ENCODE data around the gene PAAF1.

The PAAF1 gene

DNA sequence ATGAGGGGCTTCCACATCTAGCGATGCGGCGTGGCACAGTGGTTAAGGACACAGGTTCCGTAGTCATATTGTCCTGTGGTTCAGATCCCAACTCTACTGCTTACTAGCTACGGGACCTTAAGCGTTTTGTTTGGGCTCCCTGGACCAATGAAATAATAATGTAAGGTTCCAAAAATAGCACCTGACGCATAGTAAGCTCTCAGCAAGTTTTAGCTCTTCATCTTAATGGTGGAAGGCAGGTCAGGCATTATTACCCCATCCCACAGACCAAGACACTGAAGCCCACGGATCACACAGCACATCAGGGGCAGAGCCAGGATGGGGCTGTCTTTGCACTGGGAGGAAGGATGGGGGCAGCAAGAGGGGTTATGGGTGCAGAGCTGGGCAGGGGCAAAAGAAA, 87.1 kb downstream of the PAAF1 start:
- in situ Hi-C loops (cut with HindIII; ENCODE audit: low sequenced_read_pairs), result no loop called here
- H3K4me3 ChIP-seq (ENCODE audit: low read depth, low read length), result no peak overlapping the region
- no peak for DNase-seq (ENCODE audit: low read depth)
- TF ChIP-seq, protein P1, sequence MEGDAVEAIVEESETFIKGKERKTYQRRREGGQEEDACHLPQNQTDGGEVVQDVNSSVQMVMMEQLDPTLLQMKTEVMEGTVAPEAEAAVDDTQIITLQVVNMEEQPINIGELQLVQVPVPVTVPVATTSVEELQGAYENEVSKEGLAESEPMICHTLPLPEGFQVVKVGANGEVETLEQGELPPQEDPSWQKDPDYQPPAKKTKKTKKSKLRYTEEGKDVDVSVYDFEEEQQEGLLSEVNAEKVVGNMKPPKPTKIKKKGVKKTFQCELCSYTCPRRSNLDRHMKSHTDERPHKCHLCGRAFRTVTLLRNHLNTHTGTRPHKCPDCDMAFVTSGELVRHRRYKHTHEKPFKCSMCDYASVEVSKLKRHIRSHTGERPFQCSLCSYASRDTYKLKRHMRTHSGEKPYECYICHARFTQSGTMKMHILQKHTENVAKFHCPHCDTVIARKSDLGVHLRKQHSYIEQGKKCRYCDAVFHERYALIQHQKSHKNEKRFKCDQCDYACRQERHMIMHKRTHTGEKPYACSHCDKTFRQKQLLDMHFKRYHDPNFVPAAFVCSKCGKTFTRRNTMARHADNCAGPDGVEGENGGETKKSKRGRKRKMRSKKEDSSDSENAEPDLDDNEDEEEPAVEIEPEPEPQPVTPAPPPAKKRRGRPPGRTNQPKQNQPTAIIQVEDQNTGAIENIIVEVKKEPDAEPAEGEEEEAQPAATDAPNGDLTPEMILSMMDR (IDR thresholded peaks at IDR 0.05; ENCODE audit: low read depth, low read length, missing control alignments), result no peak

DNA sequence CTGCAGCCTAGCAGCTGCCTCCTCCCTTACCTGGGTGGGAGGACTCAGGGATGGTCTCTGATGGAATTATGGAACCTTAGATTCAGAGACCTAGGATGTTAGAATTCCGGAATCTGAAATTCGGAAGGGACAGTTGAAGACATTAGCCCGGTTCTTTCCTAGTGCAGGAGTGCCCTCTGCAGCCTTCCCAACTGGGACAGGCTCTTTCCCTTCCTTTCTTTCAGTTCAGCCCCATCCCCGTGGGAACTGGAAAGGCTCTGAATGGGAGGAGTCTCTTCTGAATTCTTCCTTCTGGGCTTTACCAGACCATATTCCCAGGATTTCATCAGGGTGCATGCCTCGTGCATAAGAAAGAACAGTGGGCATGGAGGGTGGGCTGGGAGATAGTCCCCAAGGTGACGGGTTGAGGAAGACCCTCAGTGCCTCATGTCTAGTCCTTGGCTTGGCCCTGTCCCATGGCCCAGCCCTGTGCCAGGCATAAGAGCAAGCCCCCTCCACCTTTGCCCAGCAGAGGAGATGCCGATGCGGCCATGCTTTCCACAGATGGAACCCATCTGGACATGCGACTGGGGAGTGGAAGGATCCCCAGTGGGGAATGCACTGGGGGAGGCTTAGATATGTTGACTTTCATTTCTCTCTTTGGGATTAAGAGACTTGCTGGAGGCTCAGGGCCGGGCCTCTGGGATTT, 88.4 kb downstream of the PAAF1 start:
- TF ChIP-seq, protein P1 (IDR thresholded peaks at IDR 0.05; ENCODE audit: low read depth, low read length, missing control alignments), result no peak
- no peak overlapping the region for H3K4me3 ChIP-seq (ENCODE audit: low read depth, low read length)
- in situ Hi-C loops (cut with HindIII; ENCODE audit: low sequenced_read_pairs), result no loop called here
- DNase-seq (ENCODE audit: low read depth), result no peak

DNA sequence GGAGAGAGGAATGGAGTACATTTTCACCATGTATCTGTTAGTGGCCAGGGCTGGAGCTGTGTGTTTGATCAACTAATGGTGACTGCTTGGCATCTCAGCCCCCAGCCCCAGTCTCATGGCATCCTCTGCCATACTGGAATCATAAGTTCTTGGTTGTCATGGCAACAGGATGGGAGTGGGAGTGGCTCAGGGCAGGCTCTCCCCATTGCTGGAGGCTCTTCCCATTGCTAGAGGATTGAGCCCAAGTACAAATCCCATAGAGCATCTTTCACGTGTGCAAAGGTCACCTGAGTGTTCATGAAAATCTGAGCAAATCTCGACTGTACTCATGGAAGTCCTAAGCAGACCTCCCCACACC, 88.9 kb downstream of the PAAF1 start:
- TF ChIP-seq, protein P1 (IDR thresholded peaks at IDR 0.05; ENCODE audit: low read depth, low read length, missing control alignments), result no peak
- no peak for DNase-seq (ENCODE audit: low read depth)
- in situ Hi-C loops (cut with HindIII; ENCODE audit: low sequenced_read_pairs), result no loop called here
- no peak overlapping the region for H3K4me3 ChIP-seq (ENCODE audit: low read depth, low read length)

DNA sequence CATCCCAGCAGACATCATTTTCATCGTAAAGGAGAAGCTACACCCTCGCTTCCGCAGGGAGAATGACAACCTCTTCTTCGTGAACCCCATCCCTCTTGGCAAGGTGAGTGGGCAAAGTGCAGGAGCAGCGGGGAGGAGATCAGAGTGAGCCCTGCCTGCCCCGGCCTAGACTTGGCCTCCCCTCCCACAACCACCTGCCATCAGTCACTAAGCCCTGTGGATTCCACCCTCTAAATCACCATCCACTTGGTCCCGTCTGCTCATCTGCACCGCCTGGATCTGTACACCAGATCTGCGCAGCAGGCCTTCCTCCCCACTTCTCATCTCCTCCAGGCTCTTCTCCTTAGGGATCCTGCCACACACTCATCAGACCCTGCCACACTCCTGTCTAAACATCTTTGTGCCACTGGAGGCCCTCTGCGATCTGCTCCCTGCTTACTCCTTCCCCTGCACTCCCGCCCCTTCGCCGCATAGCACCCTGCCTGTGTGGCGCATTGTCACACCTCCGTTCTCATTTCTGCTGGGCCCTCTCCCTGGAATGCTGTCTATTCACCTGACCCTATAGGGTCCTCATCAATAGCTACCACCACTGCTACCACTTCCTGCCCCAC, 91.7 kb downstream of the PAAF1 start:
- in situ Hi-C loops (cut with HindIII; ENCODE audit: low sequenced_read_pairs), result no loop called here
- TF ChIP-seq, protein P1 (IDR thresholded peaks at IDR 0.05; ENCODE audit: low read depth, low read length, missing control alignments), result no peak
- H3K4me3 ChIP-seq (ENCODE audit: low read depth, low read length), result no peak overlapping the region
- no peak for DNase-seq (ENCODE audit: low read depth)

DNA sequence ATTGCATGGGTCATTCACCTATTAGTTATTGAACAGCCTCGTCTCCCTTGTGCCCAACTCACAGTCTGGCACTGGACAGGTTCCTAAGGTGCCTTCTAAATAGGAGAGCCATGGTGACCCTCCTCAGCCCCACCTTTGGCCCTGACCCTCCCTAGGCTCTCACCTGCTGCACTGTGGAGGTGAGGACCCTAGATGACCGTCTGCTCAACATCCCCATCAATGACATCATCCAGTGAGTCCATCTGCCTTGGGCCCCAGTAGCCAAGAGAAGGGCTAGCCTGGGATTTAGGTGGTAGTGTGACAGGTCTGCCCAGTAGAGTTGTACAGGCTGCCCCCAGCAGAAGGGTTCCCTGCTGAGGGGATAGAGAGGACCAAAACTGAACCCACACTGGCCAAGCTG, 92.3 kb downstream of the PAAF1 start:
- DNase-seq (ENCODE audit: low read depth), result no peak
- TF ChIP-seq, protein P1 (IDR thresholded peaks at IDR 0.05; ENCODE audit: low read depth, low read length, missing control alignments), result no peak
- in situ Hi-C loops (cut with HindIII; ENCODE audit: low sequenced_read_pairs), result no loop called here
- H3K4me3 ChIP-seq (ENCODE audit: low read depth, low read length), result no peak overlapping the region

DNA sequence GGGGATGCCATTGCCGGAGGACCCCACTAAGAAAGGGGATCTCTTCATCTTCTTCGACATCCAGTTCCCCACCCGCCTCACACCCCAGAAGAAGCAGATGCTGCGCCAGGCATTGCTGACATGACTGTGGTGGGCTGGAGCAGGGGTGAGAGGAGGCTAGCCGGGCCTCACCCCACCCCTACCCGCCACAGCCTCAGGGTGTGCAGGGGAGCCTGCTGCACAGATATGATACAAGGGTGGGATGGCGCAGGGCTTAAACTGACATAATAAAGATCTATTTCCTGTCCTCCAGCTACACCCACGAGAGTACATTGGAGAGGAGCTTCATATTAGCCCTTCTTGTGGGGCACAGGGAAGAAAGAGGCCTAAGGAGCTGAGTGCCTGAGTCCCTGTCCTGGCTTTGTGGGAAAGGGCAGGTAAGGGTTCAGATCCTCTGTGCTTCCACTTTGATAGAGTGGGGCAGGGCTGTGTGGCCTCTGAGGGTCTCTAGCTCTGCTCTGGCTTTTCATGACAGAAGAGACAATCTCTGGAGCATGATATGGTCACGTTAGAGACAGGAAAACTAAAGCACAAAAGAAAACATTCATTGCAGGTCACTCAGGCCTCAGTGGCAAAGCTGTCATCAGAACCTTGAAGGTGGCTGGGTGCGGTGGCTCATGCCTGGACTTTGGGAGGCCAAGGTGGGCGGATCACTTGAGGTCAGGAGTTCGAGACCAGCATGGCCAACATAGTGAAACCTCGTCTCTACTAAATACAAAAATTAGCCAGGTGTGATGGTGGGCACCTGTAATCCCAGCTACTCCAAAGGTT, 93.4 kb downstream of the PAAF1 start:
- in situ Hi-C loops (cut with HindIII; ENCODE audit: low sequenced_read_pairs), result no loop called here
- DNase-seq (ENCODE audit: low read depth), result no peak
- TF ChIP-seq, protein P1 (IDR thresholded peaks at IDR 0.05; ENCODE audit: low read depth, low read length, missing control alignments), result no peak
- no peak overlapping the region for H3K4me3 ChIP-seq (ENCODE audit: low read depth, low read length)

Data from astrocyte of the cerebellum (primary cell).